OCI-LY3 (cell line): Measurements from ENCODE around the gene CEACAM19.

ENCODE experiments used
- EZH2phosphoT487 ChIP-seq: fragments of 200-600 bp; shearing (Covaris generic); IDR thresholded peaks from 2 replicates; pipeline ENCODE4 v1.6.1; 2018; ENCODE audit warnings: antibody characterized with exemption, mixed run types, low read depth
- TF ChIP-seq, protein P1 (sequence below): fragments of 200-600, 300-600 bp; sonication (generic); IDR thresholded peaks from 2 replicates; pipeline ENCODE4 v1.5.1; 2014; ENCODE audit warnings: antibody characterized with exemption, low read length, low read depth

DNA sequence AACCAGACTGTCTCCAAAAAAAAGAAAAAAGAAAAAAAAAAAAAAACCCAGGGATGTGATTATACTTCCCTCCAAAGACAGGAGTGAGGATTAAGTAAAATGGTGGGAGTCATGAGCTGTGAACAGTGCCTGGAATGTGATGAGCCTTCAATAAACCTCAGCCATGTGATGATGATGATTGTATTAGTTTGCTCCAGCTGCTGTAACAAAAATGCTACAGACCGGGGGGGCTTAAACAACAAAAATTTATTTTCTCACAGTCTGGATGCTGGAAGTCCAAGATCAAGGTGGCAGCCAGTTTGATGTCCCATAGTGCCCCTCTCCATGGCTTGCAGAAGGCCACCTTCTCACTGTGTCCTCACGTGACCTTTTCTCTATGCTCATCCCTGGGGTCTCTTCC, 36.5 kb upstream of the CEACAM19 start:
- TF ChIP-seq, protein P1, sequence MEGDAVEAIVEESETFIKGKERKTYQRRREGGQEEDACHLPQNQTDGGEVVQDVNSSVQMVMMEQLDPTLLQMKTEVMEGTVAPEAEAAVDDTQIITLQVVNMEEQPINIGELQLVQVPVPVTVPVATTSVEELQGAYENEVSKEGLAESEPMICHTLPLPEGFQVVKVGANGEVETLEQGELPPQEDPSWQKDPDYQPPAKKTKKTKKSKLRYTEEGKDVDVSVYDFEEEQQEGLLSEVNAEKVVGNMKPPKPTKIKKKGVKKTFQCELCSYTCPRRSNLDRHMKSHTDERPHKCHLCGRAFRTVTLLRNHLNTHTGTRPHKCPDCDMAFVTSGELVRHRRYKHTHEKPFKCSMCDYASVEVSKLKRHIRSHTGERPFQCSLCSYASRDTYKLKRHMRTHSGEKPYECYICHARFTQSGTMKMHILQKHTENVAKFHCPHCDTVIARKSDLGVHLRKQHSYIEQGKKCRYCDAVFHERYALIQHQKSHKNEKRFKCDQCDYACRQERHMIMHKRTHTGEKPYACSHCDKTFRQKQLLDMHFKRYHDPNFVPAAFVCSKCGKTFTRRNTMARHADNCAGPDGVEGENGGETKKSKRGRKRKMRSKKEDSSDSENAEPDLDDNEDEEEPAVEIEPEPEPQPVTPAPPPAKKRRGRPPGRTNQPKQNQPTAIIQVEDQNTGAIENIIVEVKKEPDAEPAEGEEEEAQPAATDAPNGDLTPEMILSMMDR, result no peak
- no peak for TF ChIP-seq EZH2phosphoT487
